ENCODE data around the gene KLK6.

The KLK6 gene

GRCh38 chr19:50969413-50969760, at the start of gene KLK6:
KLK6 (minus strand) TSS chr19:50969591; CDS start chr19:50968104, 1,487 bp downstream.
- DNase-seq (ENCODE audit: low spot score) = peak; percentile 93

DNA sequence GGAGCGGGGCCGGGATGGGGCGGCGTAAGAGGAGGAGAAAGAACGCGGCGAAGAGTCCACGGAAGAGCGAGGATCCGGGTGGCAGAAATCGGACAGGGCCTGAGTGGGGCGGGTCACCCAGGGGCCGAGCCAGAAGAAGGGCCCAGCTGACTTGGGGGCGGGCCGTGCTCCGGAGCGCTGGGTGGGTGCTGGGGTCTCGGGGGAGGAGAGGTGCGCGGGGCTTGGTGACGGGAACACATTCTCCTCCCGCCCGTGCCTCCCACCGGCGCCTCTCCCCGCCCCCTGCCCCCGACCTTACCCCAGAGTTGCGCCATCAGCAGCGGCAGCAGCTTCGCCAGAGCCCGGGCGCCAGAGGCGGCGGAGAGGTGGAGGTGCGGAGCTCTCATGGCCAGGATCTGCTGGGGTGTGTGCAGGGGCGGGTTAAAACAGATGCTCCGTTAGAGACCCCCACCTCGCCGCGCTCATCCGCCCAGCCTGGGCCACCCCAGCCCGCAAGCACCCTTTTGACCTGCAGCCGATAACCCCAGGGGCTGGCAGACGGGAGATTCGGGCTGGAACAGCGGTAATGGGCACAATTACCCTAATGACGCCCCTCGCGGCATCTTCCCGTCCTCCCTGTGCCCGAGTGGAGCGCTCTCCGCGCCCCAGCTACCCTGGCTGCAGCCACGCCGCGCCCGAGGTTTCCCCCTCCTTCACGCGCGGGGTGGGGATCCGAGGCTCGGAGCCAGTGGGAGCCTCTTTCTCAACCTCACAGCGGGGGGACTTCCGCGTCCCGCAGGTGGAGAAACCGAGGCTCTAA, 49.6 kb upstream of the KLK6 start:
- DNase-seq (ENCODE audit: low spot score) = no peak

GRCh38 chr19:51016798-51017683, 47.6 kb upstream of the KLK6 start:
- peak; percentile 76 for DNase-seq (ENCODE audit: low spot score)

GRCh38 chr19:51015691-51016267, 46.4 kb upstream of the KLK6 start:
- DNase-seq (ENCODE audit: low spot score) = no peak

DNA sequence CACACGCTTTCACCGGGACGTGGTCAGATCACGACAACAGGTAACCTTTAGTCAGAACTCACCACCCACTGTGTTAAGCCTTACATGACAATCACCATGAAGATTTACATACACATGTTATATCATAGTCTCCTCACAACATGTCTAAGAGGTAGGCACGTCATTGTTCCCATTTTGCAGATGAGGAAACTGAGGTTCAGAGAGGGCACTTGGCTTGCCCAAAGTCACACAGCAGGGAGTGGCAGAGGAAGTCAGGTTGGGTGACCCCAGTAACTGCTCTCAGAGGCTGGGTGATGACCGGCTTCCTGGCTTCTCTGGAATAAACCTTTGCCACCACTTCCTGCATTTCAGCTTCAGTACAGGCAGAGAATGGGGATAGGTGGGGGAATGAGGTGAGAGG, 44.9 kb upstream of the KLK6 start:
- DNase-seq (ENCODE audit: low spot score) = no peak

DNA sequence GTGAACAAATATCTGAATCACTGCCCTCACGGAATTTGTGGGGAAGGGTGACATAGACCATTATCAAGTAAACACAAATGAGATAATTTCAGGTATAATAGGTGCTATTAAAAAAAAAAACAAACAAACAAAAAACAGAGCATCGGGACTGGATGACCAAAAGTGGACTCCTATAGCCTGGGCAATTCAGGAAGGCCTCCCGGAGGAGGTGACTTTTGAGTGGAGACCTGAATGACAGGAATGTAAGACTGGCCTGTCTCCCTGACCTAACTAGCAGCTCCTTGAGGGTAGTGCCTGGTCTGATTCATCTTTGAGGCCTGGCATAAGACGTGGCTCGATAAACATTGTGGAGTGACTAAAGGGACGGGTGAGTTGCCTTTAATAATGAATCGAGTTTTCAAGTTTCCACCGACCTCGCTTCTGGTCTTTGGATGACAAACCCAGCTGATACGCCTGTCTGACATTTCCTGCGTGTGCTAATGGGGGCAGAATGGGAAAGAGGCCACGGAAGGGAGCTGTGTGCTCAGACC, 43.3 kb upstream of the KLK6 start:
- no peak for DNase-seq (ENCODE audit: low spot score)

DNA sequence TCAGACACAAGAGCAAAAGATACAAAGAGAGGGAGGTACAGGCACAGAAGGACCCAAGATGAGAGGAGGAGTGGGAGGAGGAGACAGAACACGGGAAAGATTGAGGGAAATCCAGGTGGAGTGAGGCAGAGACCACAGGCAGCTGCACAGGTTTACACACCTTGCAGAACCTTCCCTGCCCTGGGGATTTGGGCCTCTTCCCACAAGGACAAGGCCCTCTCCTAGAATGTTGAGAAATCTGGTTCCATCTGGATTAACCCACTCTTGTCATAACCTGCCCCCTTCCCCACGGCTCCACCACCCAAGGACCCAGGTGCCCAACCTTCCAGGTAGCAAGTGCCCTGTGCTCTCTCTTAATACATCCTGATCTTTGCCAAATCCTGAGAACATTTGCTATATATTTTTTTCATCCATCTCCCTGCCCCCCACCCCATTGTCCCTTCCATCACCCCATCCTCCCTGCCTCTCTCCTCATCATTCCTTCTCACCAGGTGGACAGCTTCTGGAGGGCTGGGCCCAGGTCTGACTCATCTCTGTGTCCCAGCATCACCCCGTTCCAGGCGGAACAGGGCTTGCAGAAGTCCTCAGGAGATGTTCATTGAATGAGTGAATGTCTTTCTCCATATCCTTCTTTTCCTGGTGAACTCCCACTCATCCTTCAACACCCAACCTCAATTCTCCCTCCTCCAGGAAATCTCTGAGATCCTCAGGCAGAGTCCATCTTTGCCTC, 40.8 kb upstream of the KLK6 start:
- no peak for DNase-seq (ENCODE audit: low spot score)

- no peak for DNase-seq (ENCODE audit: low spot score)
Measured at GRCh38 chr19:51009061-51009891, 39.9 kb upstream of the KLK6 start.

DNA sequence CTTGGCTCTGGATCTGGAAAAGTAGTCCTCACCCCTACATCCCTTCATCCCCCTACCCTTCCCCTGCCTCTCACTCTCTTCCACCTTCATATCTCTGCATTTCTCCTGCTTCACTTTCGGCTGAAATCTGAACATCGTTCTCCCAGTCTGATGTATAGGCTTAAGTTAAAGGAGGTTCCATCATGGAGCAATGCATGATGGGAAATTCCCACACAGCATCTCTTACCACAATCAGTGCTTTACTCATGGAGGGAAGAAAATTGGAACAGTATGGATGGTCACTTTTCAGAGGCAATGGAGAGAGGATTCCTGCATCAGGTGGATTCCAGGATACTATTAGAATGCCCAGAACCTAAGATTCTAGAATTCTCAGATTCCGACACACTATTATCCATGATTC, 38.1 kb upstream of the KLK6 start:
- no peak for DNase-seq (ENCODE audit: low spot score)

- no peak for DNase-seq (ENCODE audit: low spot score)
Measured at GRCh38 chr19:51006406-51006805, 37.0 kb upstream of the KLK6 start.

DNA sequence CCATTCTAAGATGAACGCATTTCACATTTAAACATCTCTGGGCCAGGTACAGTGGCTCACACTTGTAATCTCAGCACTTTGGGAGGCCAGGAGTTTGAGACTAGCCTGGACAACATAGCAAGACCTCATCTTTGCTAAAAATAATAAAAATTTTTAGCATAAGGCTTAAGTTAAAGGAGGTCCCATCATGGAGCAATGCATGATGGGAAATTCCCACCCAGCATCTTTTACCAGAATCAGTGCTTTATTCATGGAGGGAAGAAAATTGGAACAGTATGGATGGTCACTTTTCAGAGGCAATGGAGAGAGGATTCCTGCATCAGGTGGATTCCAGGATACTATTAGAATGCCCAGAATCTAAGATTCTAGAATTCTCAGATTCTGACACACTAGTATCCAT, 35.9 kb upstream of the KLK6 start:
- DNase-seq (ENCODE audit: low spot score) = no peak

GRCh38 chr19:51003316-51003715, 33.9 kb upstream of the KLK6 start:
- DNase-seq (ENCODE audit: low spot score) = no peak

- no peak for DNase-seq (ENCODE audit: low spot score)
Measured at GRCh38 chr19:51002542-51003311, 33.3 kb upstream of the KLK6 start.

DNA sequence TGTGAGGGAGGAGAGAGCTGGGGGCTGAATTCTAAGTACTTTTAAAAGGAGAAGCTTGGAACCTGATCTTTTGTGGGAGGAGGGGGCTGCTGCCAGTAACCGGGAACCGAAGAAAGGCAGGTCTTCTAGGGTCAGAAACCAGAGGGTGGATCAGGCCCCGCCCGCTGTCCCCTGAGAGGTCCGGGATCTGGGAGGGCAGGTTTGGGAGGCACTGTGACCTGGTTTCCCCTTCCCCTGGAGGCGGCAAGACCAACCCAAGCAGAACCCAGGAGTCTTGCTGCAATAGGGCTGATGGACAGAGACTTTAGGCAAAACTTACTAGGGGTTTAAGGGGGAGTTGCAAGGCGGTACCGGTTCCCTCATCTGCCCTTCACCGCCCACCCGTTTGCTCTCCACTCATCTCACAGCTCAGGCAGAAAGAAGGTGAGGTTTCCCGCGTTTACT, 32.7 kb upstream of the KLK6 start:
- DNase-seq (ENCODE audit: low spot score) = no peak

DNA sequence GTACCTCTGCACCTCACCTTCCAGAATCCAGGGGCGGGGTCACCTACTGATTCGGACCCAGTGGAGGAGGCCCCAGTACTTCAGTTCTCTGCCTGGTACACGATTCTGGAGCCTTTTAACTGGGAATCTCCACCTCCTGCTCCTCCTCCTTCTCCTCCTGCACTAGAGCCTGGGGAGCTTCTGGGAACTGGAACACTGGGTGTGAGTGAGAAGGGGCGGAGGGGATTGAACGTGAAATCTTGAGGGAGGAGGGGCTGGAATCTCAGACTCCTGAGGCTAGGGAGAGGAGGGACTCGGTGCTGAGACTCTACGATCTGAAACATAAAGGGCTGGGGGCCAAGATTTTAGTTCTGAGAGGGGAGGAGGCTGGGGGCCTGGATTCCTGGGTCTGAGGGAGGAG, 32.1 kb upstream of the KLK6 start, which contains the start of gene KLK8:
Gene KLK8 (minus strand): TSS at position 90 of the 400 bp plus-strand sequence. CDS start 437 bp downstream, outside the sequence.
- no peak for DNase-seq (ENCODE audit: low spot score)

- no peak for DNase-seq (ENCODE audit: low spot score)
Measured at GRCh38 chr19:51000981-51001380, 31.6 kb upstream of the KLK6 start.

- no peak for DNase-seq (ENCODE audit: low spot score)
Measured at GRCh38 chr19:51000426-51000825, 31.0 kb upstream of the KLK6 start.

DNA sequence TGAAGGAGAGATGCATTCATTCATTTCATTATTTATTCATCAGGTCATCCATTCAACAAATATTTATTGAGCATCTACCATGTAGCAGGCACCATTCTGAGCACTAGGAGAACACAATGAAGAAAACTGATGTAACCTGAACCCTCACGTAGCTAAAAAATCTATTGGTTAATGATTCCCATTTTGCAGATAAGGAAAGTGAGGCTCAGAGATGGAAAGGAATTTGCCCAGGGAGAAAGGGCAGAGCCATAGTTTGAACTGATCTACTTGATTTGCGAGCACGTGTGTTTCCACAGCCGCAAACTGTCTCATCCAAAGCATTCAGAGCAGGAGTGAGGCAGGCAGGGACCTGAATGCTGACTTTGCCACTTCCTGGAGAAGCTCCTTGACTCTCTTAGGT, 29.3 kb upstream of the KLK6 start:
- DNase-seq (ENCODE audit: low spot score) = no peak

GRCh38 chr19:50998061-50998460, 28.7 kb upstream of the KLK6 start:
- DNase-seq (ENCODE audit: low spot score) = no peak

DNA sequence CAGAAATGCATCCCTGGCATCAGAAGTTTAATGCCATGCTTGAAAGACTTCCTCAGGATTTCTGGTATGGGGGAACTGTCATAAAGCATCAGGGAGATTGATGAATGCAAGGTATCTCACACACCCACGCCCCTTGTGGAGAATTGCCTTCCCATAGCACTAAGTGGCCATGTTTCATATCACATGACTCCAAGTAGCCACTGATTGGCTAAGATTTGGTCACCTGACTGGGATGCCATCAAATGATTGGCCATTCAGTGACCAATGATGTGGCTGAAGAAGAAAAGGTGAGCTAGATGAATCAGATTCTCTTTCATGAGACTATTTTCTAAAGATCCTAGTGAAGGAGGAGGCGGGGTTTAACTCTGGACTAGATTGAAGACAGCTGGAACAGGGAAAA, 24.7 kb upstream of the KLK6 start:
- no peak for DNase-seq (ENCODE audit: low spot score)

Measured in Ammon's horn (tissue), 1 donor.